ENCODE data around the gene RXRA. TPM values are rescaled to one million over a fixed set of nuclear protein-coding genes. Genes with fewer than 3 reads are reported as not detected.

Gene RXRA
- total RNA-seq, 1 donor from 2014 or later = 14.0 TPM

DNA sequence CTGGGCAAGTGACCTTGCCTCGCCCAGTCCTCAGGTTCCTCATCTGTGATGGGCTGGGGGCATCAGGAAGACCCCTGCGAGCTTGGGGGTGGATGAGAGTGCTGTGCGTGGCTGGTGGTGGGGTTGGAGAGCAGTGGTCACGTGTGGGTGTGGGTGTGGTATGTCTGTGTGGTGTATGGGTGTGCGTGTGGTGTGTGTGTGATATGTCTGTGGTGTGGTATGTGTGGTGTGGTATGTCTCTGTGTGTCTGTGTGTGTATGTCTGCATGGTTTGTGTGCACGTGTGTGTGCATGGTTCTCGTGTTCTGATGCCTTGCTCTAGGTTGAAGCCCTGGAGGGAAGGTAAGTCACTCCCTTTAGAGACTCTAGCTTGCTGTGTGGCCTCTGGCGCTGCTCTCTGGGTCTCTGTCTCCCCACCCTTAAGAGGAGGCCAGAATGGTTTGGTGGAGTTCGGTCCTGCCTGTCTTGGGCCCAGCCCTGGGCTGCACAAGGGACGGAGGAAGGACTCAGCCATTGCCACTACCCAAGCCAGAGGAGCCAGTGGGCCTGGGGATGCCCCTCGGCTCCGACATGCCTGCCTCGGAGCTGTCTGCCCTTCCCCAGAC lies 87.0 kb downstream of the RXRA start:
- DNase-seq (ENCODE audit: low read depth in 2 of 2) = peak in 1 of 2 donors; percentile 26

DNA sequence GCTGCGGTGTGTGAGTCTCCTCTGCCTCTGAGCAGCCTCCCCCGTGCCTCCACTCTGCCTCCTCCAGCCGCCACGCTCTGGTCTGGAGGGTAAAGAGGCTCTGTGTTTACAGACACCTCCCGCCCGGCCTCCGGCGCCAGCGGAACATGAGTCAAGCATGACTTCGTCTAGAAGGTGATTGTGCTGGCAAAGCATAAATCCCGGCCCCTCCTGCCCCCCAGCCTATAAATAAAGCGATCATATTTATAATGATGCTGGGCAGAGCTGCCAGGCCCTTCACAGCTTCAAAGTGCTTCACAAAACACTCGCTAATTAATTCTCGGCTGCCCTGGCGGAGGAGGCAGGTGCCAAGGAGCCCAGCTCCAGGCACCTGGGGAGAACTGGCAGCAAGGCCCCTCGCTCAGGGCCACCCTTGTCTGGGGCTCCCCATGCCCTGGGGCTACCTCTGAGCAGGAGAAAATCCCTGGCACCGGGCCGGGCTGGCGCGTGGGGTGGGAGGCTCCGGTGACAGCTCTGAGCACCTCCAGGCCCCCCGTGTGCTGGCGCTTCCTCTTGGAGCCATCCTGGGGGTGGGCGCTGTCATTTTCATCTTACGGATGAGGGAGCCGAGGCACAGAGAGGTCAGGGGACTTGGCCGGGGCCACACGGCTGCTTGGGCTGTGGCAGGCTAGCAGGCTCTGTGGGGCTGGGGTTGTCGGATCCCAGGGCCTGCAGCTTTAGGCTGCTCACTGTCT lies 87.8 kb downstream of the RXRA start:
- DNase-seq (ENCODE audit: low read depth in 2 of 2) = peak in 1 of 2 donors; percentile 96

DNA sequence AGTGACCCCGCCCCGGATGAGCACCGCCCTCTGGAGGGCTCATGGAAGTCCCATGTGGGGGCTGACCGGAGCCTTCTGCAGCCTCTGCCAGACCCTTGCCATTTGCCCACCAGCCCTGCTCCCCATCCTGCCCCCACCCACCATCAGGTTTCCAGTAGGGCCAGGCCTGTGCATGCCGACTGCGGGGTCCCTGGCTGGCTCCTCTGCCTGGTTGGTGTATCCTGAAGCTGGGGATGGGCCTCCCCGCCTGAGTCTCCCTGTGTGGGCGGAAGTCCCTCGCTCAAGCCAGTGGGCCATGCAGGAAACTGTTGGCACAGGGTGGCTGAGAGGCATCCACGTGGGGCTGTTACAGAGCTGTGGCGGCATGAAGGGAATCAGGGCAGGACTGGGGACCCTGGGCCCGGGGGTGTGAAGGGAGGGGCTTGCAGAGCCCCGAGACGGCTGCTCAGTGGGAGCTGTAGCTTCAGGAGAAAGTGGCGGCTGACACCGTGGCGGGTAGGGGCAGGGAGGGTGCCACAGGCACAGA lies 88.7 kb downstream of the RXRA start:
- no peak for DNase-seq (ENCODE audit: low read depth in 2 of 2)

DNA sequence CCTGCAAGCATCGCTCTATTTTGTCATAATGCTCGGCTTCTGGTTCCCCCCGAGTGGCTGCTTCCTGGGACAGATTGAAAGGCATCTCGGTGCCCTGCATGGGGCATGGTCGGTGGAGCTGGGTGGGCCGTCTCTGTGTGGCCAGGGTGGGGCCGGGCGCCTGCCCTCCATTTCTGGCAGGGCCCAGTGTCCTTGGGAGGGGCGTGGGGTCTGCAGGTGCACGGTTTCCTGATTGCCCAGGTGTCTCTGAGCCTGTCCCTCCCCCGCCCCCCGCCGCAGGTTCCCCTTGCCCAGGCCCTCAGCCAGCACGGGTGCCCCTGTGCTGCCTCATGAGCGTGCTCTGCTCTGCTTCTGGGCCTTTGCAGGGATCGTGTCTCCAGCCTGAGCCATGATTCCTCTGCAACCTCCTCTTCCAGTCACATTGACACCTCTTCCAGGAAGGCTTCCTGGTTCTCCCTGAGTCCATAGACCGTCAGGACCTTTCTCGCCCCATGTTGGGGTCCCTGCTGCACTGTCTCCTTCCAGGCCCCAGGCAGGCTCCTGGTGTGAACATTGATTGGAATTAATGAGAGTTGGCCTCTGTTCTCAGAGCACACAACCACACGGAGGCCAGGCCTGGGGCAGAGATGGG lies 90.2 kb downstream of the RXRA start:
- no peak for DNase-seq (ENCODE audit: low read depth in 2 of 2)

DNA sequence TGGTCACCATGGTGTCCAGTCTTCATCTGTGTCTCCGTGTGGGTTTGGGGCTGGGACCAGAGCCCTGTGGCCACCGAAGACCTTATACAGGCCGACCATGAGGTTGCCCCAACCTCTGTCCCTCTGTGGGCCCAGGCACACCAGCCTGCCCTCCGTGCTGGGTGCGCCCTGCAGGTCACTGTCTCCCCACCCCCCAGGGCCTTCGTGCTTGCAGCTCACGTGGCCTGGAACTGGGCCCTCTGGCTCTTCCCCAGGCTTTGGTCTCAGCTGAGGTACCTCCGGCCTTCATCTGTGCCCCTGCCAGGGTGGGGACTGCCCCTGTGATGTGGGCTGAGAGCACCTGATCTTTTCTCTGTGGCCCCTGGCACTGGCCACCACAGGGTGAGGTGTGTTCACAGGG lies 92.1 kb downstream of the RXRA start:
- no peak for DNase-seq (ENCODE audit: low read depth in 2 of 2)

DNA sequence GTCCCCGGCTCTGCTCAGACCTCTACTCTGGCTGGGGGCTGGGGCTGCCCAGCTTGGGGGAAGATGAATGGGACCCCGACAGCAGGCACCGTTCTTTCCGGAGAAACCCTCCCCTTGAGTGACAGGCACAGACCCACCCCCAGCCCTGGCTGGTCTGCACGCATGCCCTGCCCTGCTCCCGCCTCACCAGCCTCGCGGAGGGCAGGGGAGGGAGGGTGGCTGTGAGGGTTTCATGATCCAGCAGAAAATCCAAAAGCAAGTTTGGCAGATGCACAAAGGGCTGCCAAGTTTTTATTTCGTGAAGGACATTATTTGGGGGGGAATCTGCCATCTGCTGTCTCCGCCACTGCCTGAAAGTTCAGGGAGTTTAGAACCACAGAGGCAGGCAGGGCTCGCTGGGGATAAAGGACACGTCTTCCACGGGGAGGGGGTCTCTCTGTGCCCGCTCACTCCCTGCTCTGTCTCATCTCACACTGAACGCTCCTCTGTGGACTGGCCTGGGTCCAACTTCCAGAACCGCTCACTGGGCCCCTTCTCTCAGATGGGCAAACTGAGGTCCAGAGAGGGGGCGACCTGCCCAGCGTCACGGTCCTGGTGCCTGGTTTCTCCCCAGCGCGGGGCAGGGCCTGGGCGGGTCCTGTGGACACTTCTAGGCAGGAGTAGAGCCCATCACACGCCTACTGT lies 92.9 kb downstream of the RXRA start:
- DNase-seq (ENCODE audit: low read depth in 2 of 2) = no peak

DNA sequence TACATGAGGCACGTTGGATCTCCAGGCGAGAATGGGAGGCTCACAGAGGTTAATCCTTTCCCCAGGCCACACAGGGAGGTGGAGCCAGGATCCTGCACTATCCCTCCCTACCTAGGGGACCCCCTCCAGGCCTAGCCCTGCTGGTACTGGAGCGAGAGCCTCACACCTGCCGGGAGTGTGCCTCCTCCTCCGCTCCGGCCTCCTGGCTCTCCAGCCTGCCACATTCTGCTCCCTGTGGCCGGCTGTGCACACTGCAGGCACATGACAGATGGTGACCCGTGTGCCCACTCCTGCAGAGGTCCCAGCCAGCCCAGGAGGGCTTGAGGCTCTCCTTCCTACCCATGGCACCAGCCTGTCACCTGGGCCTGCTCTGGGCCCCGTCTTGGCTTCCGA lies 93.4 kb downstream of the RXRA start:
- no peak for DNase-seq (ENCODE audit: low read depth in 2 of 2)

DNA sequence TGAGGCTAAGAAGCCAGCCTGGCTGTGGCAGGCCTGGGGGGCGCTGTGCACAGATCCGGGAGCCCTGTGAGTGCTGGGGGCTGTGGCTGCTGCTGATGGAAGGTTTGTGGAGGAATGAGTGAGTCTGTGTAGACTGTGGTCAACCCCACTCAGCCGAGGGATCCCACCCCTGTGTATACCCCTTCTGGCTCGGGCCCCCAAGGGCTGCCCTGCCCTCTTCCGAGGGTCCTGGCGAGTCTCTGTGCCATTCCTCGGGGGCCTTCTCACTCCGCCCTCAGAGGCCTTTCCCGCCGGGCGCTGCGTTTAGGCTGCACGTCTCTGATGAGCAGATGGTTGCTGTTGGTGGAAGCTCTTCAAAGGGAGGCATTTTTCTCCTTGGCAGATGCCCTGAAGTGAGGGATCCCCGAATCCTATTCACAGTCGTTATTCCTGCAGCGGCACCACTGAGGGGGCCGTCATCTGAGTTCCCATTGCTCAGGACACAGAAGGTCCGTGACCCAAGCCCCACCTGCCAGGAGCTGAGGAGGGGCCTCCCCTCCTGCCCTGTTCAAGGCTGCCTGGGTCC lies 94.1 kb downstream of the RXRA start:
- DNase-seq (ENCODE audit: low read depth in 2 of 2) = no peak

DNA sequence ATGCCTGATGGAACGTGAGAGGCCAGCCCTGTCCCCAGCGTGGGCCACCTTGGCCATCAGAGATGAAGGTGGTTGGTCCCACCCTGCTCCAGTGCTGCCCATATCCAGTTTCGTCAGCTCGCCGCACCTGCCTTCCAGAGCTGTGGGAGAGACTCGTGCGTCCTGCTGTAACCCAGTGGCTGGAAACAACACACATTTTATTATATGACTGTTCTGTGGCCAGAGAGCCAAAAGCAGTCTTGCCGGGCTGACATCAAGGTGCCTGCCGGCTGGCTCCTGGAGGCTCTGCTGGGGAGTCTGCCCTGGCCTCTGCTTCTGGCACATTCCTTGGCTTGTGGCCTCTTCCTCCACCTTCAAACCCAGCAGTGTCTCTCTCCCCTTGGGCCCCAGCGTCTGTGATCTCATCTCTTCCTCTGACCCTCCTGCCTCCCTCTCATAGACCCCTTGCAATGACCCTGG lies 94.7 kb downstream of the RXRA start:
- DNase-seq (ENCODE audit: low read depth in 2 of 2) = no peak

DNA sequence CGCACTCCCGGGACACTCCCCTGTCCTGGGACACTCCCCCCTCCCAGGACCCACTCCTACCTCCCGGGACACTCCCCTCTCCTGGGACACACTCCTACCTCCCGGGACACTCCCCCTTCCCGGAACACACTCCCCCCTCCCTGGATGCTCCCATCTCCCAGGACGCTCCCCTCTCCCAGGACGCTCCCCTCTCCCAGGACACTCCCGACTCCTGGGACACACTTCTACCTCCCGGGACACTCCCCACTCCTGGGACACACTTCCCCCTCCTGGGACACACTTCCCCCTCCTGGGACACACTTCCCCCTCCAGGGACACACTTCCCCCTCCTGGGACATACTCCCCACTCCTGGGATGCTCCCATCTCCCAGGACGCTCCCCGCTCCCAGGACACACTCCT lies 95.6 kb downstream of the RXRA start:
- no peak for DNase-seq (ENCODE audit: low read depth in 2 of 2)

DNA sequence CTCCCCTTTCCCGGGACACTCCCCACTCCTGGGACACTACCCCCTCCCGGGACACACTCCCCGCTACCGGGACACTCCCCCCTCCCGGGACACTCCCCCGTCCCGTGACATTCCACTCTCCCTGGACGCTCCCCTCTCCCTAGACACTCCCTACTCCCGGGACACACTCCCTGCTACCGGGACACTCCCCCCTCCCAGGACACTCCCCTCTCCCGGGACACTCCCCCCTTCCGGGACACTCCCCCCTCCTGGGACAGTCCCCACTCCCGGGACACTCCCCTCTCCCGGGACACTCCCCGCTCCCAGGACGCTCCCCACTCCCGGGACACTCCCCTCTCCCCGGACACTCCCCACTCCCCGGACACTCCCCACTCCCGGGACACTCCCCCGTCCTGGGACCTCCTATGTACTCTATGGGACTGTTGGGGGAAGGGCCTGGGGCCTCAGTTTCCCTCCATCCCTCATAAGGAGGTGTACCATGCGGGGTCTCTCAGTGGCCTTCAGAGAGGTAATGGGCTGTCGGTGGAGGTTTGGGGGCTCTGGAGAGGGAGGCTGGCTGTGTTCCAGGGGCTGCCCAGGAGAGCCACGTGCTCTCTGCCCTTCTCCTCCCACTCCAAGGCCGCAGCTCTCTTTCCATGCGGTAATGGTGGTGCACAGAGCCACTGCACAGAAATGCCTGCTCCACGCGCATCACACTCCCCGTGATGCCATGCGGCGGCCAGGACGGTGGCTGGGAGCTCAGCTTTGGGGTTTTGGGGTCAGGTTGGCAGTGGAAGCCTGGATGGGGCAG lies 96.2 kb downstream of the RXRA start:
- no peak for DNase-seq (ENCODE audit: low read depth in 2 of 2)

DNA sequence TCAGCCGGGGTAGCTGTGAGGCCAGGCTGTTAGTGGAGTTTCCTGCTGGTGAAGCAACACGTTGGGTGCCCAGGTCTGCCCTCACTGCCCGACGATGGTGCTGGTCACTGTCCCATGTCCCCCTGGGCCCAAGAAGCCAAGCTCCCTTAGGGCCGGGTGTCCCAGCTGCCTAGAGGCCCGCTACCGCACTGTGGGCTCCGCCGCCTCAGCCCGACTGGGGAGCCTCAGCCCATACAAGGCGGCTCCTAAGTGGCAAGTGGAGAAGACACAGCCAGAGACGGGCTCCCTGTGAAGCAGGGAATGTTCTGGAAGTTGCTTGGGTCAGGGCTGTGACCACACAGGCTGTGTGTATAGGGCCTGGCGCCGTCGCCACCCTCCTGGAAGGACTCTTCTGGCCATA lies 96.9 kb downstream of the RXRA start:
- DNase-seq (ENCODE audit: low read depth in 2 of 2) = no peak

DNA sequence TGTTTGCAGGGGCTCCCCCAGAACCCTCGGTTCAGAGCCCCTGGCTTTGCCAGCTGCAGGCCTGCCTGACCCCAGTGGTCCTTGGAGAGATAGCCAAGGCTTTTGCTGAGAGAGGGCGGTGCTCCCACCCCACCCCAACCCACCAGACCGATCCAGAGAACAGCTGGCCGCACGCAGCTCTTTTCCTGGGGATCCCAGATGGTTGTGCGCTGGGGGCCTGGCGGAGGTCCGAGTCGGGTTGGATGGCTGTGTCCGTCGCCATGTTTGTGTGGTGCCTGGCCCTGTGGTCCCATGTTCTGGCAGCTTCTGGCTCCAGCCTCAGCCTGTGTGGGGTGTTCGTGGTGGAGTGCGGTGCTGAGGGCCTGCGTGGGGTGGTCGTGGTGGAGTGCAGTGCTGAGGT lies 97.5 kb downstream of the RXRA start:
- no peak for DNase-seq (ENCODE audit: low read depth in 2 of 2)

DNA sequence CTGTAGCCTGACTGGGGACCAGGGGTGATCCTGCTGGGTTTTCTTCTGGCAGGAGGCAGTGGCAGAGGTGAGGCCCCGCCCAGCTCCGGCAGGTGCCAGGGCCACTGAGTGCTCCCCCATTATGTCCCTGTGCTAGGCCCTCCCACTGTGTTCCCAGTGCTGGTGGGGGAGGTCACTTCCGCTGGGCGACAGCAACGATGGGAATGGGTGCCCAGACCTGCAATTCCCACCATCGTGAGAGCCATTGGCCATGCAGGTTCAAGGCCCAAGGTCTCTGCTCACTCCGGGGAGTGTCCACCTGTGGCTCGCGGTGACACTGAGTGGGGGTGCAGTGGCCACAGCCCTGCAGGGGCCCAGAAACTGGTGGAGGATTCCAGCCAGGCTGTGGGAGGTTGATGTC lies 98.6 kb downstream of the RXRA start:
- no peak for DNase-seq (ENCODE audit: low read depth in 2 of 2)

DNA sequence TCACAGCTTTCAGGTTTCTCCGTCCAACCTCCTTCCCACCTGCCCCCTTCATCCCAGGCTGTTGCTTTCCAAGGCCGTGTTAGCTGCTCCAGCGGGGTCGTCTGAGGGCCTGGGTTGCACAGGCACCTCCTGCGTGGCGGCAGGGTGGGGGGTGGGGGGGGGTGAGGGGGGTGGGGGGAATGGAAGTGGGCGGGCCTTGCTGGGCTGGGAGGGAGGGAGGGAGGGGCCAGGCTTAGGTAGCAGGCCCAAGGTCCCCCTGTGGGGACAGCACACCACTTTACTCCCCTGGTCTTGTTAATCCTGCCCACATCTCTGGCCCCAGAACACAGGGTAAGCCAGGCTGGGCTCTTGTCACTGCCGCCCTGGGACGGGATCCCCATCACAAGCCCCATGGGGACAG lies 99.1 kb downstream of the RXRA start:
- DNase-seq (ENCODE audit: low read depth in 2 of 2) = no peak

DNA sequence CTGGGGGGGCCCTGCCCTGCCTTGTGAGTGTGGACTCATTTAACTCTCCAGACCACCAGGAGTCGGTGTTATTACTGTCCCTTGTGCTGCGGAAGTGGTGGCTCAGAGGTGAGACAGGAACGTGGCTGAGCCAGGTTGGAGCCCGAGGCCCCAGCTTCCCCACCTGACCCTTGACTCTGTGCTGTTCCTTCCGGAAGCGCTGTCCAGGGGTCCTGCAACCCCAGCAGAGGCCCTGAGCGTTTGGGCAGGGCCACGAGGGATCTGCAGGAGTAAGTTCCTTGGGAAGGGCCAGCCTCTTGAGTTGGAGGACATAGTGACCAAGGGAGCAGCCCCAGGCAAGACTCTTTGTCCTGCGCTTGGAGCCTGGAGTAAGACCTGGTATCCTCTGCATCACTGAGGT lies 99.6 kb downstream of the RXRA start:
- no peak for DNase-seq (ENCODE audit: low read depth in 2 of 2)

DNA sequence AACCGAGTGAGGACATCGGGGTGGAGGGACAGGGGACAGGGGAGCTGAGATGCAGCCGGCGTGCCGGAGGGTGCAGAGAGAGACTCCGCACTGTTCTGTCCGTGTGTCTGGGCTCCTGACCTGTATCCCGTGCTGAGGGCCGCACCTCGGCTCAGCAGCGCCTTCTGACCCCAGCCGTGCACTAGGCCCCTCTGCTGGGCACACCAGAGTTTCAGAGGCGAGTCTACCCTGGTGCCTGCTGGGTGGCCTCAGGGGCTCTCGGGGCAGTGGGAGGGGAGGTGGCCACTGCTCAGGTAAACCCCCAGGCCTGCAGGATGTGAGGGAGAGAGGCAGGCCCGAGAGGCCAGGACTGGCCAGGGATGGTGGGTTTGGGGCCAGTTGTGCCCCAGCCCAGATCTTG lies 100.2 kb downstream of the RXRA start:
- DNase-seq (ENCODE audit: low read depth in 2 of 2) = no peak

DNA sequence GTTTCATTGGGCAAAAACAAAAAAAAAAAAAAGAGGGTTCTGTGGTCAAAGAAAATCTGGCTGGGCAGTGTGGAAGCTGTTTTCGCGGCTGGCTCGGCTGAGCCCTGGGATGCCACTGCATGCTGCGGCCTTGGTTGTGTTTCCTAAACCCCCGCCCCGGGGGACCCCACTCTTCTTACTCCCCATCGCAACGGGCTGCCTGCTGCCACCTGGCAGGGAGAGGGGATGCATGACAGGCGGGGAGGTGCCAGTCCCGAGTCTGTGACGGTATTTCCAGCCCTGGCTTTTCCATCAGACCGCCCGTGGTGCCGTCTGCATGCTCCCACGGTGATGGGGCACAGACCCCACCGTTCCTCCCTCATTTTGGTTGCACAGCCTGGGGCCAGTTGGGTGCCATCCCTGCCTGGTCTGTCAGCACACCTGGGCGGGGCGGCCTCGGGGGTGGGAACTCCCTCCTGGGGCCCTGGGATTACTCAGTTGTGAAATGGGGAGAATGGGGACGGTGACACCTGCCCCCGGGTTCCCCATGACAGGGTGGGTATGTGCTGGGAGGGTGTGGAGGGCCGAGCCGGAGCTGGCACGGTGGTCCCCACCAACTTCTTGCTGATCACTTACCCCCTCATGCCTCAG lies 101.0 kb downstream of the RXRA start:
- DNase-seq (ENCODE audit: low read depth in 2 of 2) = no peak

DNA sequence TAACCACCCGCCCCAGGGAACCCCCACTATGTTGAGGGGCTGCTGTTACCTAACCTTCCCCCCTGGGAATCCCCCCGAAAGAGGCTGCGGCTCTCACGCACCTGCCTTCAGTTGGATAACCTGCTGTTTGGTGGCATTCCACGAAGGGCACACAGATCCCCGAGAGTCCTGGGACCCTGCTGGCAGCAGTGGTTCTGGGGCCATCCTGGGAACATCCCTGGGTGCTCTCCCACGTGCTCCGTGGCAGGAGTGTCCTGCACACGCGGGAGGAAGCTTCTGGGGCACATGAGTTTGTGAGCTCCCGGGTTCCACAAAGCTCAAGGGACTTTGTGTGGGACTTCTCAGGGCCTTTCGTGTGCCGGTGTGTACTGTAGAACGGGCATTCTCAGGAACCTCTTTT lies 102.3 kb downstream of the RXRA start:
- DNase-seq (ENCODE audit: low read depth in 2 of 2) = no peak

DNA sequence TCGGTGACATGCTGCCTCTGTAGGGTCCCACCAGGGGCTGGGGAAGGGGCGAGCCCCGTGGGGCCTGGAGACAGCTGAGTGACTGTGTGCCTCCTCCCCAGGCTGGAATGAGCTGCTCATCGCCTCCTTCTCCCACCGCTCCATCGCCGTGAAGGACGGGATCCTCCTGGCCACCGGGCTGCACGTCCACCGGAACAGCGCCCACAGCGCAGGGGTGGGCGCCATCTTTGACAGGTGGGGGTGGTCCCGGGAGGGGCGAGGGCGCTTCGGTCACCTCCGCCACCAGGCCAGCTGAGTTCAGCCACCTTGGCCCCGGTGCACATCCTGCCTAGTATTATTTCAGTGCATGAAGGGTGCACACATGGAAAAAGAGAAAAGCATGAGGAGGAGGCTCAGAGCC lies 102.8 kb downstream of the RXRA start:
- no peak for DNase-seq (ENCODE audit: low read depth in 2 of 2)

DNA sequence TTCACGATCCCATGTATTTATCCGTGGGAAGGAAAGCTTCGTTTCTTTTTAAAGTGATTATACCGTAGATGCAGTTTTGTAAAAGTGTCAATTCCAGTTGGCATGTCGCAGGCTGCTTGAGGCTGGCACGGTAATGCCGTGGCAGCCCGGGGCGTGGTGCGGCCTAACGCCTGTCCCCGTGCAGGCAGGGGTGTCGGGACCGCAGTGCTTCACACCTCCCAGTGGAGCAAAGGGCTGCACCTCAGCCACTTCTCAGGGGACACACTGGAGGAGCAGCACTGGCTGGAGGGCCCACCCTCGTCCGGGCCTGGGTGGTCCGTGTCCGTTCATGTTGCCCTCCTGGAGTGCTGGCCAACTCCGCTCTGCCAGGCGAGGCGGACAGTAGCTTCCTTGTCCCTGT lies 103.2 kb downstream of the RXRA start:
- no peak for DNase-seq (ENCODE audit: low read depth in 2 of 2)
